ENCODE results near the gene TPX2.

- TF ChIP-seq CTCF (IDR thresholded peaks at IDR 0.05; ENCODE audit: extremely low read depth in 1 of 2, insufficient read depth in 1 of 2, low read depth in 1 of 2, low read length in 2 of 2) = no peak
- peak; percentile 14 for TF ChIP-seq POLR2AphosphoS5 (IDR thresholded peaks at IDR 0.05; ENCODE audit: insufficient read depth, low read depth, low read length)
Measured at GRCh38 chr20:31823360-31824124, 84.5 kb downstream of the TPX2 start.

Data from endothelial cell of umbilical vein (primary cell).